ENCODE data around the gene NUDT6. TPM values are rescaled to one million over a fixed set of nuclear protein-coding genes. Genes with fewer than 3 reads are reported as not detected.

NUDT6 gene
- total and polyA plus RNA-seq, 10 donors = 1.4 to 12.5 (median 5.1) TPM

GRCh38 chr4:122879001-122879400, 43.4 kb downstream of the NUDT6 start:
- Histone ChIP-seq H3K4me1 (no peaks in the 10 kb centered on the region), H3K36me3 (no peaks in the 10 kb centered on the region), H3K9me3 (peaks cover 0 to 15% (median 10%) of the 10 kb centered on the region in 8 donors), H3K27me3 (replicated peaks in 1 of 7) (peaks cover 0 to 4% (median 0%) of the 10 kb centered on the region in 7 donors), H3K27ac (no peak overlapping the region), H3K4me3 (no peak overlapping the region)
- intact Hi-C loops (cut with DNase I; ENCODE audit: low total_unique reads) = no loop called here
- no peak for DNase-seq
- TF ChIP-seq POLR2AphosphoS5 (IDR thresholded peaks at IDR 0.05) = no peak

GRCh38 chr4:122876456-122876855, 45.9 kb downstream of the NUDT6 start:
- Histone ChIP-seq H3K9me3 (peaks cover 0 to 15% (median 10%) of the 10 kb centered on the region in 8 donors), H3K4me3 (no peak overlapping the region), H3K4me1 (no peaks in the 10 kb centered on the region), H3K27me3 (replicated peaks in 1 of 7) (peaks cover 0 to 5% (median 0%) of the 10 kb centered on the region in 7 donors), H3K27ac (no peak overlapping the region), H3K36me3 (no peaks in the 10 kb centered on the region)
- intact Hi-C loops (cut with DNase I; ENCODE audit: low total_unique reads) = no loop called here
- no peak for DNase-seq
- TF ChIP-seq POLR2A (IDR thresholded peaks at IDR 0.05) (no peak), CTCF (IDR thresholded peaks at IDR 0.05 in 8 of 11, conservative IDR thresholded peaks at IDR 0.05 in 3 of 11) (no peak), POLR2AphosphoS5 (IDR thresholded peaks at IDR 0.05) (no peak)
- 87 to 94% (median 93%) methylated on average over 3 of the region's 3 CpGs for WGBS, 5 donors

DNA sequence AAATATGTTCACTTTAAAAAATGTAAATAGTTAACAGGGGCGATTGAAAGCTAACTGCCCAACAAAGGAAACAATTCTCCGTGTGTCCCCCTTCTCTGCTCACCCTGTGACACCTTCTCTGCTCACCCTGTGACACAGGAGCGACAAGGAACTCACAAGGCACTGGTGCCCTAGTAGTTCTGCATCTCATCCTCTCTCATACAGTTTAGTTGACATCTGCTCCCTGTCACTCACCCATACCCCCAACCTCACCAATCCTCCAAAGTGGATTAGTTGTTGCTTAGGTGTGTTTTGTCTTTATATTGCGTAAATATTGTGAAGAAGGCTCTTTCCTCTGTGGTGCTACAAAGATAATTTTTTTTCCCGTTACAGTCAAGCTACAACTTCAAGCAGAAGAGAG, 46.4 kb downstream of the NUDT6 start:
- no peak overlapping the region for H3K4me3 ChIP-seq
- DNase-seq = no peak
- WGBS, 5 donors = 86 to 97% (median 90%) methylated on average over 5 of the region's 5 CpGs
- no peak overlapping the region for H3K27ac ChIP-seq
- peaks cover 0 to 5% (median 0%) of the 10 kb centered on the region in 7 donors for H3K27me3 ChIP-seq (replicated peaks in 1 of 7)
- TF ChIP-seq POLR2A (IDR thresholded peaks at IDR 0.05) = no peak
- TF ChIP-seq POLR2AphosphoS5 (IDR thresholded peaks at IDR 0.05) = no peak
- no peak for TF ChIP-seq CTCF (IDR thresholded peaks at IDR 0.05 in 8 of 11, conservative IDR thresholded peaks at IDR 0.05 in 3 of 11)
- no peaks in the 10 kb centered on the region for H3K36me3 ChIP-seq
- no peaks in the 10 kb centered on the region for H3K4me1 ChIP-seq
- H3K9me3 ChIP-seq = peaks cover 0 to 11% (median 7%) of the 10 kb centered on the region in 8 donors
- intact Hi-C loops (cut with DNase I; ENCODE audit: low total_unique reads) = no loop called here

DNA sequence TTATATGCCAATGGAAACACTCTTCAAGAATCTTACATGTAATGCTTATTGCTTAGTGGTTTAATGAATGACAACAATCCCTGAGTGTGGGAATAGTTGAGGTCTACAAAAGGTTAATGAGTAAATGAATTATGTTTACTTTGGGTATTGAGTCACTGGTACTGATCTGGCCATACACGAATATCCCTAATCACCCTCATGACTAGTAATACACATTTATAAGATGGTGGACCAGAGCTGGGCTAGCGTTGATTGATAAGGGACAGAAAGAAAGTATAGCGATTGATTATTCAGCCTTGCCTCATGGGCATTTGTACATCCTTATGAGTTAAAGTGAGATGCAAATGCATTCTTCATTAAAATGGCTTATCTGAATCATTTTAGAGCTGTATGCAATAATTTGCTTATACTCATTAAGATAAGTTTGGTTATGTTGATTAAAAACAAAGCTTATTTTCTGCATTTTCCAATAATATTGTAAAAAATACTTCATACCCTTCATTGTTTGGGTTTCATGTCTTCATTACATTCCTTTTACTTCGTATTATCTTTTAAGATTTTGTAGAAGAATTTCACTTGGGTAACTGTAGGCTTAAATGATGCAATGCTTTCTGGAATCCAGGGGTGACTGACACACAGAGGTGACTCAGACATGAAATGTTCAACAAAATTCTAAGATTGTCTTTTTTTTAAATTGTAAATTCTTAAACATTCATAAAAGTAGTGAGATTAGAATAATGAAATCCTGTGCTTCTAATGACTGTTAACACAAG, 48.4 kb downstream of the NUDT6 start:
- no peak for TF ChIP-seq POLR2AphosphoS5 (IDR thresholded peaks at IDR 0.05)
- TF ChIP-seq POLR2A (IDR thresholded peaks at IDR 0.05) = no peak
- no peak for TF ChIP-seq CTCF (IDR thresholded peaks at IDR 0.05 in 8 of 11, conservative IDR thresholded peaks at IDR 0.05 in 3 of 11)
- Histone ChIP-seq H3K36me3 (no peaks in the 10 kb centered on the region), H3K4me3 (no peak overlapping the region), H3K27ac (no peak overlapping the region), H3K9me3 (peaks cover 0 to 1% (median 0%) of the 10 kb centered on the region in 8 donors), H3K4me1 (no peaks in the 10 kb centered on the region), H3K27me3 (replicated peaks in 1 of 7) (peaks cover 0 to 5% (median 0%) of the 10 kb centered on the region in 7 donors)
- 87 to 95% (median 87%) methylated on average over 4 of the region's 4 CpGs for WGBS, 5 donors
- intact Hi-C loops (cut with DNase I; ENCODE audit: low total_unique reads) = no loop called here
- DNase-seq = no peak
